Glutamatergic neuron (in vitro differentiated cells): ENCODE data around the gene ACAT2. TPM values are rescaled to one million over a fixed set of nuclear protein-coding genes. Genes with fewer than 3 reads are reported as not detected.
"Not testable (repeated sequence)": the region's sequence is repeated elsewhere in the genome, so short reads cannot be mapped to it uniquely, and the experiment has no call there.

Source experiments
- DNase-seq: peaks from one replicate; pipeline ENCODE4 v3.0.0; 2022
- H3K27ac Mint-ChIP-seq: one replicate; pipeline ENCODE4 v1.8.0; 2020; ENCODE audit warnings: mild to moderate bottlenecking, mixed read lengths, inconsistent platforms; ENCODE audit not compliant: unreplicated experiment
- H3K27me3 Mint-ChIP-seq: one replicate; pipeline ENCODE4 v1.8.0; 2020; ENCODE audit warnings: mild to moderate bottlenecking, moderate library complexity, mixed read lengths, inconsistent platforms; ENCODE audit not compliant: unreplicated experiment
- H3K36me3 Mint-ChIP-seq: one replicate; pipeline ENCODE4 v1.8.0; 2020; ENCODE audit warnings: mild to moderate bottlenecking, mixed read lengths, inconsistent platforms; ENCODE audit not compliant: unreplicated experiment
- H3K4me1 Mint-ChIP-seq: one replicate; pipeline ENCODE4 v1.8.0; 2020; ENCODE audit warnings: mild to moderate bottlenecking, low read depth, mixed read lengths, inconsistent platforms; ENCODE audit not compliant: unreplicated experiment
- H3K4me3 Mint-ChIP-seq: one replicate; pipeline ENCODE4 v1.8.0; 2020; ENCODE audit warnings: mild to moderate bottlenecking, mixed read lengths, inconsistent platforms; ENCODE audit not compliant: unreplicated experiment
- H3K9me3 Mint-ChIP-seq: one replicate; pipeline ENCODE4 v1.8.0; 2020; ENCODE audit warnings: mild to moderate bottlenecking, moderate library complexity, mixed read lengths, inconsistent platforms; ENCODE audit not compliant: unreplicated experiment
- total RNA-seq: library from RNA; stranded (reverse); fragmentation: NEBNext Ultra II Directional; extraction: Animal tissue kit (Norgen Biotek cat#: 25700); gene quantifications from one replicate; pipeline ENCODE4 v1.2.1, GENCODE V29; 2021; ENCODE audit not compliant: unreplicated experiment
- TF ChIP-seq, protein P1 (sequence below): fragments of 200-600 bp; sonication (generic); IDR thresholded peaks from one replicate; pipeline ENCODE4 v1.5.0; 2021; ENCODE audit not compliant: partially characterized antibody, unreplicated experiment

The ACAT2 gene
- total RNA-seq, 1 donor from 2014 or later, result 228 TPM

DNA sequence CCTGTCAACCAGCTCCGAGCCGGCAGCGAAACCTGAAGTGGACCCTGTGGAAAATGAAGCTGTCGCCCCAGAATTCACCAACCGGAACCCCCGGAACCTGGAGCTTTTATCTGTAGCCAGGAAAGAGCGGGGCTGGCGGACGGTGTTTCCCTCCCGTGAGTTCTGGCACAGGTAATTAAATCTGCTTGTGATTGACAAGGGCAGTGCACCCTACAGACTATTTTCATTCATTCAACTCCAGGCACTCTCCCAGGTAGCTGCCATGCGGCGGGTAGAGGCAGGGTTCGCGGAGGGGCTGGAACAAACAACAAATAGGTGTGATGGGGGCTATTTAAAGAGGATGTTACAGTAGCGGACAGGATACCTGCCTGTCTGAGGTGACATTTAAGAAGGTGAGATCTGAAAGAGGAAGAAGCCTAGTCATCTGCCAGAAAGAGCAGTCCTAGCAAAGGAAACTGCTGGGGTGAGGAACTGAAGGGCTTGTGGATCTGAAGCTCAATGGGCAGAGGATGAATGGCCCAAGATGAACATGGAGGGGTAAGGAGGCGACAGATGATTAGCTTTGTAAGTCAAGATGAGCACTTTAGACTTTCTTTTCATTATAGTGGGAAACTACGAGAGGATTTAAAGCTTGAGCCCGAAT is 29.2 kb downstream of the ACAT2 start:
- DNase-seq, result no peak
- Mint-ChIP-seq H3K36me3 (no peaks in the 10 kb centered on the region), H3K27me3 (peaks cover 11% of the 10 kb centered on the region), H3K27ac (peak overlapping the region; percentile 80), H3K4me3 (peak overlapping the region; percentile 90), H3K9me3 (peaks cover 18% of the 10 kb centered on the region), H3K4me1 (peaks cover 37% of the 10 kb centered on the region)
- TF ChIP-seq, protein P1, sequence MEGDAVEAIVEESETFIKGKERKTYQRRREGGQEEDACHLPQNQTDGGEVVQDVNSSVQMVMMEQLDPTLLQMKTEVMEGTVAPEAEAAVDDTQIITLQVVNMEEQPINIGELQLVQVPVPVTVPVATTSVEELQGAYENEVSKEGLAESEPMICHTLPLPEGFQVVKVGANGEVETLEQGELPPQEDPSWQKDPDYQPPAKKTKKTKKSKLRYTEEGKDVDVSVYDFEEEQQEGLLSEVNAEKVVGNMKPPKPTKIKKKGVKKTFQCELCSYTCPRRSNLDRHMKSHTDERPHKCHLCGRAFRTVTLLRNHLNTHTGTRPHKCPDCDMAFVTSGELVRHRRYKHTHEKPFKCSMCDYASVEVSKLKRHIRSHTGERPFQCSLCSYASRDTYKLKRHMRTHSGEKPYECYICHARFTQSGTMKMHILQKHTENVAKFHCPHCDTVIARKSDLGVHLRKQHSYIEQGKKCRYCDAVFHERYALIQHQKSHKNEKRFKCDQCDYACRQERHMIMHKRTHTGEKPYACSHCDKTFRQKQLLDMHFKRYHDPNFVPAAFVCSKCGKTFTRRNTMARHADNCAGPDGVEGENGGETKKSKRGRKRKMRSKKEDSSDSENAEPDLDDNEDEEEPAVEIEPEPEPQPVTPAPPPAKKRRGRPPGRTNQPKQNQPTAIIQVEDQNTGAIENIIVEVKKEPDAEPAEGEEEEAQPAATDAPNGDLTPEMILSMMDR, result no peak

DNA sequence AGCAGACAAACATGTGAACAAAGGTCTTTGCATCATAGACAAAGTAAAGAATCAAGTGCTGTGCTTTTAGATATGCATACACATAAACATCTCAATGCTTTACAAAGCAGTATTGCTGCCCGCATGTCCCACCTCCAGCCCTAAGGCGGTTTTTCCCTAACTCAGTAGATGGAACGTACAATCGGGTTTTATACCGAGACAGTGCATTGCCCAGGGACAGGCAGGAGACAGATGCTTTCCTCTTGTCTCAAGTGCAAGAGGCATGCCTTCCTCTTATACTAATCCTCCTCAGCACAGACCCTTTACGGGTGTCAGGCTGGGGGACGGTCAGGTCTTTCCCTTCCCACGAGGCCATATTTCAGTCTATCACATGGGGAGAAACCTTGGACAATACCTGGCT is 33.1 kb downstream of the ACAT2 start:
- H3K4me3 Mint-ChIP-seq, result peak overlapping the region; percentile 63
- H3K9me3 Mint-ChIP-seq, result peaks cover 14% of the 10 kb centered on the region
- H3K4me1 Mint-ChIP-seq, result peaks cover 30% of the 10 kb centered on the region
- peak overlapping the region; percentile 97 for H3K27ac Mint-ChIP-seq
- DNase-seq, H3K27me3 Mint-ChIP-seq, H3K36me3 Mint-ChIP-seq: not testable (repeated sequence)

DNA sequence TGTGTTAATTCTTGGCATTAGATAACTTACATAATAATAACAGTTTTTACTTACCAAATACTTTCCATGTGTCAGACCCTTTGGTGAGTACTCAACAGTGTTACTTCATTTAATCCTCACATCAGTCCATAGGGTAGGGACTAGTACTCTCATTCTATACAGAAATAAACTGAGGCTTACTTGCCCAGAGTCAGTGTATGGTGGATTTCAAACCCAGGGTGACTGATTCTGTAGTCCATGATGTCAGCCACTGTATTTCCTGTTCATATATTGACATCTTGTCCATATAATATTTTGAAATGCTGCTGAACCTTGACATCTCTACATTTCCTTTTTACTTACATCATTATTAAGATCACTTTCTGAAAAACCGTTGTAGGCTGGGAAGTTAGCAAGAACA is 35.7 kb downstream of the ACAT2 start:
- Mint-ChIP-seq H3K4me3 (no peak overlapping the region), H3K27me3 (peaks cover 2% of the 10 kb centered on the region), H3K36me3 (no peaks in the 10 kb centered on the region), H3K27ac (no peak overlapping the region), H3K9me3 (peaks cover 4% of the 10 kb centered on the region), H3K4me1 (peaks cover 15% of the 10 kb centered on the region)
- DNase-seq, result no peak
- TF ChIP-seq, protein P1, result no peak

DNA sequence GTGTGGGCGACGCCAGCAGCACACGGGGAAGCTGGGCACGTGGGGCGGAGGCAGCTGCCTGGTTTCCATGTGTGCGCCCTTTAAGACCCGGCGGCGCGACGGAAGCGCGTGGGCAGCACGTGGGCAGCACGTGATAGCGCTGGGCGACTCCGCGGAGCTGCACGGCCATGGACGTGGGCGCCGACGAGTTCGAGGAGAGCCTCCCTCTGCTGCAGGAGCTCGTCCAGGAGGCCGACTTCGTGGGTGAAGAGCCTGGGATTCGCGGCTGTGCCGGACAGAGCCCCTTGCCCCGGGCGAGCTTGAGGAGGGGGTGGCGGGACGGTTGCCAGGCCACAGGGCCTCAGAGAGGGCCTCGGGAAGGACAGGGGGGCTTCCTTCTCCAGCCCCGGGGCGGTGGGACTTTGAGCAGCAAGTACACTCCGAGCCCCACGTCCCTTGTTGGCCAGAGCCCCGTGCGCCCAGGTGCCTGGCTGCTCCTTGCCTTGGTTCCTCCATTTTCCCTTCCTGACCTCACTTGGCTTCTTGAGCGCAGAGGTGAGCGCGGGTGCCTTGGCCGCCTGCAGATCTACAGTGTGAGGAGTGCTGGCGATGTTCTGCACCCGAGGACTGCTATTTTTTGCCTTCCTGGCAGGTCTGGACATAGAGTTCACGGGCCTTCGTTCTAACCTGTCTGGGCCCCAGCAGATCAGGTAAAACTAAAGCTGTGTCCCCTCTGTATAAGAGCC is 38.5 kb downstream of the ACAT2 start, which contains the start of gene PNLDC1:
PNLDC1 (plus strand) TSS at position 136 of the 725 bp plus-strand sequence; CDS start at position 168, 32 bp downstream.
- DNase-seq, result no peak

DNA sequence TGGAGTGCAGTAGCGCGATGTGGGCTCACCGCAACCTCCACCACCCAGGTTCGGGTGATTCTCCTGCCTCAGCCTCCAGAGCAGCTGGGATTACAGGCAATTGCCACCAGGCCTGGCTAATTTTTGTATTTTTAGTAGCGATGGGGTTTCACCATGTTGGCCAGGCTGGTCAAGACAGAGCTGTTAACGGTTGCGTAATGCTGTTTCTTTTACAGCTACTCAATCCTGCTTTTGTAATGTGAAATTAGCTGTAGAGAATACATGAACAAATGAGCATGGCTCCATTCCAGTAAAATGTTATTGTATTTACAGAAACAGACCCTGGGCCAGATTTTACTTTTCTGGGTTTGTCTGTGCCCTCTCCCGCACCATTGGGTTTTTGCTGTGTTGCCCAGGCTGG is 40.1 kb downstream of the ACAT2 start:
- DNase-seq, result no peak
- H3K36me3 Mint-ChIP-seq, result no peaks in the 10 kb centered on the region
- TF ChIP-seq, protein P1, result no peak
- H3K27ac Mint-ChIP-seq, result no peak overlapping the region
- H3K27me3 Mint-ChIP-seq, result no peaks in the 10 kb centered on the region
- no peak overlapping the region for H3K4me3 Mint-ChIP-seq
- peaks cover 4% of the 10 kb centered on the region for H3K4me1 Mint-ChIP-seq
- no peaks in the 10 kb centered on the region for H3K9me3 Mint-ChIP-seq

More for the DNA sequence above, 38.5 kb downstream of the ACAT2 start, which contains the start of gene PNLDC1:
- no peaks in the 10 kb centered on the region for H3K9me3 Mint-ChIP-seq
- TF ChIP-seq, protein P1, result no peak
- H3K4me1 Mint-ChIP-seq, result peaks cover 7% of the 10 kb centered on the region
- H3K27me3 Mint-ChIP-seq, result no peaks in the 10 kb centered on the region
- H3K4me3 Mint-ChIP-seq, result no peak within 1 kb of the TSS
- no peaks in the 10 kb centered on the region for H3K36me3 Mint-ChIP-seq
- H3K27ac Mint-ChIP-seq, result peak within 1 kb of the TSS; percentile 14
